Omental fat pad (tissue), 4 donors: ENCODE measurements around the gene CACNA2D1. TPM values are rescaled to one million over a fixed set of nuclear protein-coding genes. Genes with fewer than 3 reads are reported as not detected.

Experiments
- ATAC-seq: fragments of 150-250 bp; one replicate; pipeline ENCODE4 v1.9.1; 2016; ENCODE audit warnings: mild to moderate bottlenecking, moderate library complexity; ENCODE audit not compliant: low FRiP score
- DNase-seq: peaks from one replicate; pipeline ENCODE4 v3.0.0-alpha.2; 2019; ENCODE audit warnings: low spot score
- total RNA-seq, 4 donors: library from RNA; depleted of rRNA; stranded (reverse); fragments of >200 nt; gene quantifications; one replicate each; pipeline ENCODE4 v1.1.0, GENCODE V29; 2016
- TF ChIP-seq, protein P1 (sequence below), 3 donors: fragments of 450-650 bp; IDR thresholded peaks; one replicate each; pipeline ENCODE4 v1.5.1; 2016 to 2017; ENCODE audit warnings: antibody characterized with exemption in 3 of 3, mild to moderate bottlenecking in 3 of 3, moderate library complexity in 2 of 3

CACNA2D1 gene
- total RNA-seq, 4 donors from 2014 or later, result 20.5 to 39.8 (median 29.3) TPM

DNA sequence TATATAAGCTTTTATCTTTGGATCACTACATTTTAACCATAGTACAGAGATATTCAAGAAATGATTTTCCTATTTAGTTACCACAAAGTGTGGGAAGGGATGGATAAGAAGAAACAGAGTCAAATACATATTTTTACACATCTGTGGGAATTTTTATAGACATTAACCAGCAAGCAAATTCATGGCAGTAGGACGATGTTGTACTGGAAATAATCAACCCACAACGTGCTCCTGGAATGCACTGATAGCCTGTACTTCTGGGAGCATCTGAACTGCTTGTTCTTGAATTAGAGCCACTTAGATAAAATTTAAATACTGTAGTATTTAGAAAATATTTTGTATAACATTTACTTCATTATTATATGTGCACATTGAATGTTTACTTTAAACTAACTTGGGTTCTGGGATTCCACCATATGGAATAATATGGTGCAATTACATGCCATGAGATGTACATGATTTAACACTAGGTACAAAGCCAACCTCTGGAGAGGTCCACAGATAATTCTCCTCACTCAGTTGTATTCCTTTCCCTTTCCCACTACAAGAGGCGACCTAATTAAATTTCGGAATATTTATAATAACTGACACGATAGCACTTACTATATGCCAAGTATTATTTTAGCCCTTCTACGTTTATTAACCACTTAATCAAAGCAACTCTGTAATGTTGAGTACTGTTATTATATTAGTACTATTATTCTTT lies 508.8 kb downstream of the CACNA2D1 start:
- ATAC-seq (no peak), DNase-seq (no peak)
- TF ChIP-seq, protein P1, sequence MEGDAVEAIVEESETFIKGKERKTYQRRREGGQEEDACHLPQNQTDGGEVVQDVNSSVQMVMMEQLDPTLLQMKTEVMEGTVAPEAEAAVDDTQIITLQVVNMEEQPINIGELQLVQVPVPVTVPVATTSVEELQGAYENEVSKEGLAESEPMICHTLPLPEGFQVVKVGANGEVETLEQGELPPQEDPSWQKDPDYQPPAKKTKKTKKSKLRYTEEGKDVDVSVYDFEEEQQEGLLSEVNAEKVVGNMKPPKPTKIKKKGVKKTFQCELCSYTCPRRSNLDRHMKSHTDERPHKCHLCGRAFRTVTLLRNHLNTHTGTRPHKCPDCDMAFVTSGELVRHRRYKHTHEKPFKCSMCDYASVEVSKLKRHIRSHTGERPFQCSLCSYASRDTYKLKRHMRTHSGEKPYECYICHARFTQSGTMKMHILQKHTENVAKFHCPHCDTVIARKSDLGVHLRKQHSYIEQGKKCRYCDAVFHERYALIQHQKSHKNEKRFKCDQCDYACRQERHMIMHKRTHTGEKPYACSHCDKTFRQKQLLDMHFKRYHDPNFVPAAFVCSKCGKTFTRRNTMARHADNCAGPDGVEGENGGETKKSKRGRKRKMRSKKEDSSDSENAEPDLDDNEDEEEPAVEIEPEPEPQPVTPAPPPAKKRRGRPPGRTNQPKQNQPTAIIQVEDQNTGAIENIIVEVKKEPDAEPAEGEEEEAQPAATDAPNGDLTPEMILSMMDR (IDR thresholded peaks at IDR 0.05), result no peak

DNA sequence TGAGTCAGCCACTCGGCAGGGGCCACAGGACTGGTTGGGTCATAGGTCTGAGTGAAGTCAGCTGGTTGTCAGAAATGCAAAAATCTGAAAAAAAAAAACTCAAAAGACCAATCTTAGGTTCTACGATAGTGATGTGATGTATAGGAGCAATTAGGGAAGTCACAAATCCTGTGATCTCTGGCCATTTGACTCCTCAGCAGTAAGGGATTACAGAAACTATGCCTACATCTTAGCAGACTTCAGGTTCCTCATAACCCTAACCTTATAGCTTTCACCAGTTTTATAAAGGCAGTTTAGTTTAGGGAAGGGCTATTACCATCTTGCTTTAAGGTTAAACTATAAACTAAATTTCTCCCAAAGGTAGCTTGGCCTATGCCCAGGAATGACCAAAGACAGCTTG lies 510.6 kb downstream of the CACNA2D1 start:
- no peak for ATAC-seq
- no peak for DNase-seq

DNA sequence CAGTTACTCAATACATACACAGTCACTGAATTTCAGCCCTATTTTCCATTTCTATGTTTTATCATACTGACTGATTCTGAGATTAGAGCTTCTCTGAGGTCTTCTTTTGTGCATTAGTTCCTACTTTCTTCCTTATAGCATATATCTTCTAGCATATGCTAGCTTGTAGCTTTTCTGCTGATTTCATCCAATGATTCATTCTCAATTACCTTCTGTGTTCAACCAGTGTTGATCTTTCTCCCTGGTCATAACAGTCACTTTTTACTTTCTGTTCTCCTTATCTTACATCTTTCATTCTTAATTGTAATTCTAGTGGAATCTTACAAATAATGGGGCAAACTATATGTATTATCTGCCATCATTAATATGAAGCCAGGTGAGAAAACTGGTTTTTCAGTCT lies 514.2 kb downstream of the CACNA2D1 start:
- TF ChIP-seq, protein P1 (IDR thresholded peaks at IDR 0.05), result no peak
- DNase-seq (no peak), ATAC-seq (no peak)

More for the DNA sequence above, 510.6 kb downstream of the CACNA2D1 start:
- TF ChIP-seq, protein P1 (IDR thresholded peaks at IDR 0.05), result no peak

DNA sequence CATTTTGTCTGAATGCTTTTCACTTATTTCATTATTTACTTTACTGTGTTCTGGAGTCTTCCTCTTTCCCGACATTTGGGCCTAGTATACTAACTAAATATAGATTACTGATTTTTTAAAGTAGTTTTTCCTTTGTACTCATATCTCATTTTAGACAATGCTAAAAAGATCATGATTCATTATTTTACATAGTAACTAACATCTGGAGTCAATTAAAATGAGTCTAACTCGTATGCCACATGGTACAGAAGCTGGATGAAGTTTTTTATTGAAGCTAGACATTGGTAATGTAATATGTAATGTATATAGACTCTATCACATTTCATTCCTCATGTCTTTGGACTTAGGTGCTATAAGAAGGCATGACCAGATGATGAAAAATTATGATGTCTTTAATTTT lies 517.4 kb downstream of the CACNA2D1 start:
- ATAC-seq (no peak), DNase-seq (no peak)
- TF ChIP-seq, protein P1 (IDR thresholded peaks at IDR 0.05), result no peak

DNA sequence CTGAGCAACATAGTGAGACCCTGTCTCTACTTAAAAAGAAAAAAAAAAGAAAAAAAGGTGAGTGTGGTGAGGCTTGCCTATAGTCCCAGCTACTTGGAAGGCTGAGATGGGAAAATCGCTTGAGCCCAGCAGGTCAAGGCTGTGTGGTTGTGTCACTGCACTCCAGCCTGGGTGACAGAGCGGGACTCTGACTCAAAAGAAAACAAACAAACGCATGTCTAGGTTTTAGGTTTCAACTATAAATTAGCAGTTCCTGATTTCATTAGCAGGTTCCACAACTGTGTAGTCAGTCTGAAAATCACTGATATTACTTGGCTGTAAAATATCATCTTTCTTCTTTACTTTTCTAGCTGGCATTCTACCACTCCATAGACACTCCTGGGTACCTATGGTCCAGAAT lies 518.0 kb downstream of the CACNA2D1 start:
- DNase-seq (no peak), ATAC-seq (no peak)
- TF ChIP-seq, protein P1 (IDR thresholded peaks at IDR 0.05), result no peak

DNA sequence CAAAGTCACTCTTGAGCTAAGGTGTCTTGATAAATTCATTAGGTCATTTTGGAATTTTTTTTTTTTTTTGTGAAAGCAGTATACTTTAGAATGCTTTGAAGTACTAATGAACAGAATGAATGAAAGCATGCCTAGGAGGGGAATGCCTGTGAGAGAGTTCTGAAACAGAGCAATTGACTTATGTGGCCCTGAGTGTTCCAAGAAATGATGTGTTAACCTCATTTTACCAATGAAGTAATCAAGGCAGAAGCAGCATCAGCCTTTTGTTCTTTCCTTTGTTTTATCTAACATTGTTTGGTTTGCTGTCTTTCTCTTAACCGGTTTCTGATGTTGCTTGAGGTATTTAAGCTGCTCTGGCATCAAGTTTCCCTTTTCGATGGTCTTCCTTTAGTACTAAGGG lies 519.1 kb downstream of the CACNA2D1 start:
- TF ChIP-seq, protein P1 (IDR thresholded peaks at IDR 0.05), result no peak
- DNase-seq, result no peak
- ATAC-seq, result no peak

DNA sequence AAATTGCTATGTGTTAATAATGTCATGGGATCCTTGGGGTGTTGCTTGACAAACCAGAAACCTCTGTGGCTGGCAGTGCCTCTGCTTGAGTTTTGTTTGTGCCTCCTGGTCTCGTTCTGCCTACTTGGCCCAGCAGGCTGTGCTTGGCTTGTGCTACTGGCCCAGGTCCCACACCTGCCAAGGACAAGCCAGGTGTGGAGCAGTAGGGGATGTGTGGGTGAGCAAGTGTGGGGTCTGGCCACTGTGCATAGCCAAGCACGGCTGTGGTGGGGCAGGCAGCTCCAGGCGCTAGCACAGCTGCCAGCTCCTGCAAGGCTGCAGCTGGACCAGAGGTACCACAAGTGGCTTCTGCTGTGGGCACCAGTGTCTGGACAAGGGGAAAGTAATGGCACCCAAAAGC lies 524.1 kb downstream of the CACNA2D1 start:
- ATAC-seq (no peak), DNase-seq (no peak)
- TF ChIP-seq, protein P1 (IDR thresholded peaks at IDR 0.05), result no peak
